ENCODE measurements around the gene AFG3L2. TPM values are rescaled to one million over a fixed set of nuclear protein-coding genes. Genes with fewer than 3 reads are reported as not detected.

The AFG3L2 gene
- total RNA-seq, 1 experiment from 2014 or later, result 73.5 TPM

DNA sequence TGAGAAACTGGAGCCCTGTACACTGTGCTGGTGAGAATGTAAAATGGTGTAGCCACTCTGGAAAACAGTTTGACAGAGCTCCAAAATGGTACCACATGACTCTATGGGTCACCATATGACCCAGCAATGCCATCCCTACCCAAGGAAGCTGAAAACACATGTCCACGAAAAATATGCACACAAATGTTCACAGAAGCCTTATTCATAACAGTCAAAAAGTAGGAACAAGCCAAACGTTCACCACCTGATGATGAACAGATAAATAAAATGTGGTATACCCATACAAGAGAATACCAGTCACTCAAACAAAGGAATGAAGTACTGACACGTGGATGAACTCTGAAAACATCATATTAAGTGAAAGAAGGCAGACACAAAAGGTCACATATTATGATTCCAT lies 4.6 kb downstream of the AFG3L2 start:
- H3K9ac ChIP-seq (ENCODE audit: extremely low read depth, insufficient read length, low read length), result no peak overlapping the region
- H3K27ac ChIP-seq (ENCODE audit: insufficient read length, low read depth, low read length), result no peak overlapping the region
- H2BK5ac ChIP-seq (ENCODE audit: insufficient read length, low read length), result no peak overlapping the region
- H3K27me3 ChIP-seq (ENCODE audit: insufficient read depth, low read length), result no peaks in the 10 kb centered on the region
- no peak overlapping the region for H4K8ac ChIP-seq (replicated peaks; ENCODE audit: insufficient read length, low read depth, low read length)
- no peaks in the 10 kb centered on the region for H3K9me3 Mint-ChIP-seq
- H3K56ac ChIP-seq (ENCODE audit: insufficient read length, low read depth, low read length), result no peak overlapping the region
- no peak overlapping the region for H2BK15ac ChIP-seq (ENCODE audit: low read depth, low read length)
- no peak overlapping the region for H2AK5ac ChIP-seq (ENCODE audit: insufficient read length, low read length)
- H2BK12ac ChIP-seq (ENCODE audit: insufficient read length, low read depth, low read length), result no peak overlapping the region
- peaks cover 8% of the 10 kb centered on the region for H3K23me2 ChIP-seq (ENCODE audit: insufficient read length, low read depth, low read length, poor library complexity, severe bottlenecking)
- H3T11ph ChIP-seq (ENCODE audit: low read length), result no peak overlapping the region
- TF ChIP-seq, protein P1, sequence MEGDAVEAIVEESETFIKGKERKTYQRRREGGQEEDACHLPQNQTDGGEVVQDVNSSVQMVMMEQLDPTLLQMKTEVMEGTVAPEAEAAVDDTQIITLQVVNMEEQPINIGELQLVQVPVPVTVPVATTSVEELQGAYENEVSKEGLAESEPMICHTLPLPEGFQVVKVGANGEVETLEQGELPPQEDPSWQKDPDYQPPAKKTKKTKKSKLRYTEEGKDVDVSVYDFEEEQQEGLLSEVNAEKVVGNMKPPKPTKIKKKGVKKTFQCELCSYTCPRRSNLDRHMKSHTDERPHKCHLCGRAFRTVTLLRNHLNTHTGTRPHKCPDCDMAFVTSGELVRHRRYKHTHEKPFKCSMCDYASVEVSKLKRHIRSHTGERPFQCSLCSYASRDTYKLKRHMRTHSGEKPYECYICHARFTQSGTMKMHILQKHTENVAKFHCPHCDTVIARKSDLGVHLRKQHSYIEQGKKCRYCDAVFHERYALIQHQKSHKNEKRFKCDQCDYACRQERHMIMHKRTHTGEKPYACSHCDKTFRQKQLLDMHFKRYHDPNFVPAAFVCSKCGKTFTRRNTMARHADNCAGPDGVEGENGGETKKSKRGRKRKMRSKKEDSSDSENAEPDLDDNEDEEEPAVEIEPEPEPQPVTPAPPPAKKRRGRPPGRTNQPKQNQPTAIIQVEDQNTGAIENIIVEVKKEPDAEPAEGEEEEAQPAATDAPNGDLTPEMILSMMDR (conservative IDR thresholded peaks at IDR 0.05), result no peak
- H3K27me3 Mint-ChIP-seq (ENCODE audit: low read depth), result no peaks in the 10 kb centered on the region
- H3K79me1 ChIP-seq (ENCODE audit: insufficient read depth, low read depth, low read length, poor library complexity, severe bottlenecking), result no peaks in the 10 kb centered on the region
- H2BK20ac ChIP-seq (ENCODE audit: low read depth, low read length, poor library complexity, severe bottlenecking), result no peak overlapping the region
- no peak overlapping the region for H4K5ac ChIP-seq (ENCODE audit: insufficient read length, low read depth, low read length)
- no peak overlapping the region for H3K18ac ChIP-seq (ENCODE audit: insufficient read length, low read depth, low read length)
- no peak overlapping the region for H3K23ac ChIP-seq (ENCODE audit: insufficient read length, low read depth, low read length)
- H3K9me3 ChIP-seq (ENCODE audit: control insufficient read depth, low read depth, low read length), result no peaks in the 10 kb centered on the region
- H3K79me2 ChIP-seq (ENCODE audit: insufficient read depth, low read length), result peaks cover 42% of the 10 kb centered on the region
- no peak for DNase-seq
- H3K14ac ChIP-seq (ENCODE audit: insufficient read depth, low read length), result no peak overlapping the region
- no peak overlapping the region for H3K4ac ChIP-seq (ENCODE audit: low read depth, low read length)
- no peak overlapping the region for H2AFZ ChIP-seq (ENCODE audit: low read length)
- H3K4me1 ChIP-seq (ENCODE audit: insufficient read depth, low read length), result peaks cover 4% of the 10 kb centered on the region; the same call in 1 of the 2 replicates
- no peaks in the 10 kb centered on the region for H4K20me1 ChIP-seq (ENCODE audit: control insufficient read depth, insufficient read depth, insufficient read length)
- no peak overlapping the region for H4K91ac ChIP-seq (ENCODE audit: insufficient read length, low read depth, low read length)
- no CpG with 5 or more reads among the region's 3 CpGs for WGBS (ENCODE audit: extremely low coverage, insufficient read length, low lambda C conversion rate)
- no peak overlapping the region for H2BK120ac ChIP-seq (ENCODE audit: low read depth, low read length, poor library complexity, severe bottlenecking)
- H3K4me3 Mint-ChIP-seq, result no peak overlapping the region
- no peak overlapping the region for H3K4me2 ChIP-seq (ENCODE audit: insufficient read depth, insufficient read length, low read length)
- H3K4me1 Mint-ChIP-seq, result peaks cover 21 to 25% of the 10 kb centered on the region in 2 experiments
- H3K36me3 Mint-ChIP-seq (ENCODE audit: insufficient read depth in 1 of 3, low read depth in 3 of 3), result peaks cover 6 to 27% (median 11%) of the 10 kb centered on the region in 3 experiments
- H3K27ac Mint-ChIP-seq, result no peak overlapping the region
